GM06990 (cell line): ENCODE results near the gene SYCN.
A peak's percentile ranks its signal among the peaks of the same experiment; 100 is the strongest.

ENCODE experiments used
- DNase-seq: peaks from one replicate; pipeline ENCODE4 v3.0.0-alpha.2; 2011; ENCODE audit not compliant: insufficient read length; ENCODE audit errors: extremely low read depth
- H3K27me3 ChIP-seq: replicated peaks from 2 replicates; pipeline ENCODE4 v1.6.0; 2011; ENCODE audit warnings: low read length; ENCODE audit not compliant: control insufficient read depth, insufficient read depth
- H3K36me3 ChIP-seq: 2 replicates; pipeline ENCODE4 v1.5.1; 2011; ENCODE audit warnings: low read length; ENCODE audit not compliant: control insufficient read depth, insufficient read depth
- H3K4me3 ChIP-seq: replicated peaks from 2 replicates; pipeline ENCODE4 v1.5.1; 2011; ENCODE audit warnings: low read depth, mild to moderate bottlenecking, control low read depth, low read length
- TF ChIP-seq, protein P1 (sequence below): IDR thresholded peaks from 2 replicates; pipeline ENCODE4 v1.5.1; 2011; ENCODE audit warnings: low read length, control low read depth, mild to moderate bottlenecking, inconsistent platforms; ENCODE audit not compliant: insufficient read depth, poor library complexity, severe bottlenecking

The SYCN gene

DNA sequence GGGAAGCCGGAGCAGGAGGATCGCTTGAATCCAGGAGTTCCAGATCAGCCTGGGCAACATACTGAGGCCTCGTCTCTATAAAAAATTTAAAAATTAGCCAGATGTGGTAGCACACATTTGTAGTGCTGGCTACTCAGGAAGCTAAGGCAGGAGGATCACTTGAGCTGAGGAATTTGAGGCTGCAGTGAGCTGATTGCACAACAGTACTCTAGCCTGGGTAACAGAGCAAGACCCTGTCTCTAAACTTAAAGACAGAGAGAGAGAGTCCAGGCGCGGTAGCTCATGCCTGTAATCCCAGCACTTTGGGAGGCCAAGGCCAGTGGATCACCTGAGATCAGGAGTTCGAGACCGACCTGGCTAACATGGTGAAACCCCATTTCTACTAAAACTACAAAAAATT, 36.4 kb upstream of the SYCN start:
- Histone ChIP-seq H3K36me3 (no peaks in the 10 kb centered on the region), H3K27me3 (no peaks in the 10 kb centered on the region), H3K4me3 (no peak overlapping the region)
- DNase-seq: no peak
- TF ChIP-seq, protein P1, sequence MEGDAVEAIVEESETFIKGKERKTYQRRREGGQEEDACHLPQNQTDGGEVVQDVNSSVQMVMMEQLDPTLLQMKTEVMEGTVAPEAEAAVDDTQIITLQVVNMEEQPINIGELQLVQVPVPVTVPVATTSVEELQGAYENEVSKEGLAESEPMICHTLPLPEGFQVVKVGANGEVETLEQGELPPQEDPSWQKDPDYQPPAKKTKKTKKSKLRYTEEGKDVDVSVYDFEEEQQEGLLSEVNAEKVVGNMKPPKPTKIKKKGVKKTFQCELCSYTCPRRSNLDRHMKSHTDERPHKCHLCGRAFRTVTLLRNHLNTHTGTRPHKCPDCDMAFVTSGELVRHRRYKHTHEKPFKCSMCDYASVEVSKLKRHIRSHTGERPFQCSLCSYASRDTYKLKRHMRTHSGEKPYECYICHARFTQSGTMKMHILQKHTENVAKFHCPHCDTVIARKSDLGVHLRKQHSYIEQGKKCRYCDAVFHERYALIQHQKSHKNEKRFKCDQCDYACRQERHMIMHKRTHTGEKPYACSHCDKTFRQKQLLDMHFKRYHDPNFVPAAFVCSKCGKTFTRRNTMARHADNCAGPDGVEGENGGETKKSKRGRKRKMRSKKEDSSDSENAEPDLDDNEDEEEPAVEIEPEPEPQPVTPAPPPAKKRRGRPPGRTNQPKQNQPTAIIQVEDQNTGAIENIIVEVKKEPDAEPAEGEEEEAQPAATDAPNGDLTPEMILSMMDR: no peak

DNA sequence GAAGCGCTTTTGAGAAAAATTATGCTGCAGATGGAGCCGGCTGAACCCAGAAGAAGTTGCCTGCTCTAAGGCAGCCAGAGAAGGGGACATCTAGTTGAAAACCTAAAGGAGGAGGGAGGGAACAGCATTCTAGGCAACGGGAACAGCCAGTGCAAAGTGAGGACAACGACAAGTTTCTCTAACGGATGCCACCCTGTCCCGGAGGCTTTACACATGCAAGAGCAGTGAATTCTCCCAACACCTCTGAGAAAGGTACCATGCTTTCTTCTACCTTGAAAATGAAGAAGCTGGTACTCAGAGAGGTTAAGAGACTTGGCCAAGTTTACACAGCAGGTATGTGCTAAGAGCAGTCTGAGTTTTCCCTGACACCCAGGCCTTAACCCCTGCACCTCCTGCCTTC, 34.9 kb upstream of the SYCN start:
- H3K4me3 ChIP-seq: no peak overlapping the region
- no peak for DNase-seq
- H3K27me3 ChIP-seq: no peaks in the 10 kb centered on the region
- TF ChIP-seq, protein P1: no peak
- H3K36me3 ChIP-seq: no peaks in the 10 kb centered on the region

DNA sequence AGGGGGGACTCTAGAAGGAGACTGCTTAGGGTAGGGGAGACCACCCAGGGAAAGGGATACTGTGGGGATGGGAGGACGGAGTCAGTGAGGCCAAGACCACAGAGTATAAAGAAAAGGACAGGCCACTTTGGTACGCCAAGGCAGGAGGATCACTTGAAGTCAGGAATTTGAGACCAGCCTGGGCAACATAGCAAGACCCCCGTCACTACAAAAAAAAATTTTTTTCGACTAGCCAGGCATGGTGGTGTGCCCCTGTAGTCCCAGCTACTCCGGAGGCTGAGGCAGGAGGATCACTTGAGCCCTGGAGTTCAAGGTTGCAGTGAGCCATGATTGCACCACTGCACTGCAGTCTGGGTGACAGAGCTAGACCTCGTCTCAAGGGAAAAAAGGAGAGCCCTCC, 34.1 kb upstream of the SYCN start:
- no peak overlapping the region for H3K4me3 ChIP-seq
- TF ChIP-seq, protein P1: no peak
- DNase-seq: no peak
- H3K36me3 ChIP-seq: no peaks in the 10 kb centered on the region
- no peaks in the 10 kb centered on the region for H3K27me3 ChIP-seq

DNA sequence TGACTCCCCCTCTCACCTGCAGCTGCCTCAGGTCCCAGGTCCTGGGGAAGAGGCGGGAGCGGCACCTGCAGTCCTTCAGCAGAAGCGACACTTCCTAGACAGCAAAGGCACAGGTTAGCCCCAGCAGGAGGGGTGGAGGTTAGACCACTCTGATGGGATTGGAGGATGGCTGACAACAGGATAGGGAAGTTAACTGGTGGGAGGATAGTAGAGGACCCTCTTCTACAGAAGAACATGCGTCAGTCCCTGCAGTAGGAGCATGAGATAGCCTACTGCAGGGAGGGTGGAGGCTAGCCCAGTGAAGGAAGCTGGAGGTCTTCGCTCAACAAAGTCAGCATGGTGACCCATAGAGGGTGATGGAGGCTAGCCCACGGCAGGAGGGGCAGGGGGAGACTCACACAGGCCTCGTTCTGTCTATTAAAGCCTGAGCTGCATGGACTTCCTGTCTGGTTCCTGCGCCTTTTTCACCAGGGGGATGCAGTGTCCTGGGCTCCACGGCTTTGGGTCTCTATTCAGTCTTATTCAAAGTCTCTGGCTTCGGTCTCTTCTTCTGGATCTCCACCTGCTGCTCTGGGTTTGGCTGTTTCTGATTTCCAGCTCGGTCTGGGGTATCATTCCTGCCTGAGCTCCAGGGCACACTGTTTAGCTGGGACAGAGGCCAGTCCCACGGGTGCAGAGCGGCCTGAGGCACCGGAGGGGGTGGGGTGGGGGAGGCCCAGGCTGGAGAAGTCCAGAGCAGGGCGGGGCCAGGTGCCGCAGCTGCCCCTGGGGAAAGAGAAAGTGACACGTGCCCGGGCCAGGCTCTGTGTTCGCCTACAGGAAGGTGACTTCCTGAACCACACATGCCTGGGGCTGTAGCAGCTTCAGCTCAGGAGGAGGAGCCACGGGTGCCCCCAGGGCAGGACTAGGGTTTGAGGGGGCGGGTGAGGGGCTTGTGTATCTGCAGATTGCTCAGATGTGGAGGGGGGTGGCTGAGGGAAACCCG, 33.4 kb upstream of the SYCN start:
- H3K36me3 ChIP-seq: no peaks in the 10 kb centered on the region
- peak; percentile 74 for DNase-seq
- TF ChIP-seq, protein P1: no peak
- no peaks in the 10 kb centered on the region for H3K27me3 ChIP-seq
- H3K4me3 ChIP-seq: no peak overlapping the region

DNA sequence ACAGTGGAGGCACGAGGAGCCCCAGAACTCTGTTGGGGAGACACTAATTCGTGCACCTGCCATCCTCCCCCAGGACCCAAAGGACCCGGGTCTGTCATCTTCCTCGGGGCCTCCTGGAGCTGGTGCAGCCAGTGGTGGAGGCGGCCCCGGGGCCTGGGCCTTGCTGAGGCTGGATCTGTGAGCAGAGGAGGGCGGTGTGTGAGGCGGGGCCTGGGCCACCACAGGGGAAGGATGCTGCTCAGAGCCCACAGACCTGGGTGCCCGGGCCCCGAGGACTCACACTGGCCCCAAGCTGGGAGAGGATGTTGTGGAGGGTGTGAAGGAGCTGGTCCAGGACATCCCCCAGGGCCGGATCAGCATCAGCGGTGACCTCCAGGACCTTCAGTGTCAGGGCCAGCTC, 32.5 kb upstream of the SYCN start:
- Histone ChIP-seq H3K4me3 (no peak overlapping the region), H3K36me3 (no peaks in the 10 kb centered on the region), H3K27me3 (no peaks in the 10 kb centered on the region)
- no peak for DNase-seq
- TF ChIP-seq, protein P1: no peak
